Mucosa of rectum (tissue), 2 donors: ENCODE results near the gene LRRK1.

ENCODE experiments used
- H3K27ac ChIP-seq, 2 donors: one replicate each; pipeline ENCODE4 v1.7.0; 2013; ENCODE audit warnings: inconsistent platforms in 2 of 2, low read depth in 2 of 2, low read length in 2 of 2
- H3K27me3 ChIP-seq, 2 donors: one replicate each; pipeline ENCODE4 v1.7.0; 2013; ENCODE audit warnings: low read length in 2 of 2; ENCODE audit not compliant: control insufficient read depth in 2 of 2, insufficient read depth in 2 of 2
- H3K36me3 ChIP-seq, 2 donors: one replicate each; pipeline ENCODE4 v1.7.0; 2013; ENCODE audit warnings: low read length in 2 of 2; ENCODE audit not compliant: control insufficient read depth in 2 of 2, insufficient read depth in 2 of 2
- H3K4me1 ChIP-seq, 2 donors: one replicate each; pipeline ENCODE4 v1.7.0; 2013; ENCODE audit warnings: low read length in 2 of 2, mild to moderate bottlenecking in 1 of 2; ENCODE audit not compliant: control insufficient read depth in 2 of 2, insufficient read depth in 2 of 2
- H3K4me3 ChIP-seq, 2 donors: one replicate each; pipeline ENCODE4 v1.7.0; 2013; ENCODE audit warnings: low read length in 2 of 2
- H3K9ac ChIP-seq, 2 donors: one replicate each; pipeline ENCODE4 v1.7.0; 2013; ENCODE audit warnings: low read length in 2 of 2, low read depth in 1 of 2, mild to moderate bottlenecking in 1 of 2
- H3K9me3 ChIP-seq, 2 donors: one replicate each; pipeline ENCODE4 v1.7.0; 2013; ENCODE audit warnings: low read length in 2 of 2; ENCODE audit not compliant: control insufficient read depth in 2 of 2
- donor health status: healthy.
- donor health status: Normal muscosa, but diverticular disease.

Gene LRRK1

DNA sequence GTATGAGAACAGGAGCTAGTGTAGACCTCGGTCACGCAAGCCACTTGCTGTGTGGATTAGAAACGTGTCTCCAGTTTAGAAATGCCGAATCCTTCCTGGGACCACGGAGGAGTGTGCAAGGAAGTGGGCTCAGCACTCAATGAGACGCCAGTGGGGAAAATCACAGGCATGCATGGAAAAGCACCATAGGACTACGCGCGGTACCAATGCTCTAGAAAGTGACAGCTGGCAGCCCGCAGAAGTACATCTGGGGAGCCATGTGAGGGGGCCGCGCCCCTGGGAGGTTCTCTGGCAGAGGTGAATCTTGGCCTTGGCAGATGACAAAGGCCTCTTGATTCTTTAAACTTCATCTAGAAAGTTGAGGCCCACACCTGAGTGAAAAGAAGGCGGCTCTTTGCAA, 99.3 kb downstream of the LRRK1 start:
- no peak overlapping the region for H3K4me3 ChIP-seq
- H3K9ac ChIP-seq = no peak overlapping the region
- no peaks in the 10 kb centered on the region for H3K27me3 ChIP-seq
- no peak overlapping the region for H3K27ac ChIP-seq
- H3K9me3 ChIP-seq = no peaks in the 10 kb centered on the region
- H3K36me3 ChIP-seq = peaks cover 33 to 40% of the 10 kb centered on the region in 2 donors
- H3K4me1 ChIP-seq = no peaks in the 10 kb centered on the region

DNA sequence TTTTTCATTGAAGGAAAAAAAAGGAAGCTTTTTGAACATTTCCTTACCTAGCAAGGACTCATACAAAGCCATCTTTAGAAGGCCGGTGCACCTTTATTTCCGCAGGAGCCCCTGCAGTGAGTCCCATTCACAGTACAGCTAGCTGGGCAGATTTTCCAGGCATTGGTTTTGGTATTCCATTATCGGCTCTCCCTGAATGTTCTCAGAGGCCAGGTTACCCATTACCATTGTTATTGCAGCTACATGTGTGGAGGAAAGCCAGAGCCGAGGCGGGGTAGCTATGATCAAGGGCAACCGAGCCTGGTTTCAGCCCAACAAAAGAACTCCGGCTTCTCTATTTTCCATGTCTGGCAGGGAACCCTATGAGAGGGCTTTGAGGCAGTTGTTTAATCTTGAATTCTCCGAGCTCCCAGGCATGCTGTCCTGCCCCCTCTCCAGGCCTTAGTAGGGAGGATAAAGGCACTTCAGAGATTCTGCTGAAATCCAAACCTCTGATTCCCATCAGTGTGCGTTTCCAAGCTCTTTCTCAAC, 100.3 kb downstream of the LRRK1 start:
- peaks cover 0 to 2% of the 10 kb centered on the region in 2 donors for H3K4me1 ChIP-seq
- H3K27ac ChIP-seq = no peak overlapping the region
- no peak overlapping the region for H3K9ac ChIP-seq
- H3K9me3 ChIP-seq = no peaks in the 10 kb centered on the region
- H3K27me3 ChIP-seq = no peaks in the 10 kb centered on the region
- H3K36me3 ChIP-seq = peaks cover 35 to 40% of the 10 kb centered on the region in 2 donors
- no peak overlapping the region for H3K4me3 ChIP-seq

DNA sequence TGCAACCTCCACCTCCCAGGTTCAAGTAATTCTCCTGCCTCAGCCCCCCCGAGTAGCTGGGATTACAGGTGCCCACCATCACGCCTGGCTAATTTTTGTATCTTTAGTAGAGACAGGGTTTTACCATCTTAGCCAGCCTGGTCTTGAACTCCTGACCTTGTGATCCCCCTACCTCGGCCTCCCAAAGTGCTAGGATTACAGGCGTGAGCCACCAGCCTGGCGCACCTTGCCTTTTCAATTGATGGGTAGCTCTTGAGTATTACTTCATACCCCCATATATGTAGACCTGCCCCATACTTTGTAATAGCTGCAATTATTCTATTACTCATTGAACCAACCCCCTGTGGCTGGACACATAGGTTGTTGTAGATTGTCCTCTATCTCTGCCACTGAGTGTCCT, 101.3 kb downstream of the LRRK1 start:
- Histone ChIP-seq H3K9me3 (no peaks in the 10 kb centered on the region), H3K4me1 (peaks cover 0 to 2% of the 10 kb centered on the region in 2 donors), H3K4me3 (no peak overlapping the region), H3K36me3 (peaks cover 41 to 44% of the 10 kb centered on the region in 2 donors), H3K9ac (no peak overlapping the region), H3K27me3 (no peaks in the 10 kb centered on the region), H3K27ac (no peak overlapping the region)

DNA sequence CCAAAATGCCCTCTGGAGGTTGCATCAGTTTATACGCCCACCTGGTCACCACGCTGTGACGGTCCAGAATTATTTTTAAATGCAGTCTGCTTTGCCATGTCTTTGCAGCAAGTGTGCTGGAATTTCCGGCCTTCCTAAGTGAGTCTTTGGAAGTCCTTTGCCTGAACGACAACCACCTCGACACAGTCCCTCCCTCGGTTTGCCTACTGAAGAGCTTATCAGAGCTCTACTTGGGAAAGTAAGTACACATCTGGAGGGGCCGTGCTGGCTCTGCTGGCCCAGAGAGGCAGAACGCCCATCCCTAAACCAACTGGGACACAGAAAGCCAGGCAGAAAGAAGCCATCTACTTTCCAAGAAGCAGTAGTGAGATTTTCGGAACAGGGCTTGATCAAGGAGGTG, 101.8 kb downstream of the LRRK1 start:
- peaks cover 0 to 2% of the 10 kb centered on the region in 2 donors for H3K4me1 ChIP-seq
- H3K4me3 ChIP-seq = no peak overlapping the region
- H3K9ac ChIP-seq = no peak overlapping the region
- no peaks in the 10 kb centered on the region for H3K27me3 ChIP-seq
- H3K27ac ChIP-seq = no peak overlapping the region
- no peaks in the 10 kb centered on the region for H3K9me3 ChIP-seq
- H3K36me3 ChIP-seq = peaks cover 45 to 46% of the 10 kb centered on the region in 2 donors

DNA sequence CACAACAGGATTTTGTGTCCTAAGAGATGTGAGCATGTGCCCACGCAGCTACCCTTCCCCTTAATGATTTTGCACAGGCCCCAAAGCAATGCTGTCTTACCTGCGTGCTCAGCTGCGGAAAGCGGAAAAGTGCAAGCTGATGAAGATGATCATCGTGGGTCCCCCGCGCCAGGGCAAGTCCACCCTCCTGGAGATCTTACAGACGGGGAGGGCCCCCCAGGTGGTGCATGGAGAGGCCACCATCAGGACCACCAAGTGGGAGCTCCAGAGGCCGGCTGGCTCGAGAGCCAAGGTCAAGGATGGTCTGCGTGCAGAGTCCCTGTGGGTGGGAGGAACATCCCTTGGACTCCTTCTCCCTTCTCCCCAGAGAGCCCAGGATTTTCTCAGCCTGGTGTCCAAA, 103.1 kb downstream of the LRRK1 start:
- peaks cover 0 to 2% of the 10 kb centered on the region in 2 donors for H3K4me1 ChIP-seq
- H3K9ac ChIP-seq = no peak overlapping the region
- H3K9me3 ChIP-seq = no peaks in the 10 kb centered on the region
- H3K4me3 ChIP-seq = no peak overlapping the region
- H3K27me3 ChIP-seq = no peaks in the 10 kb centered on the region
- peaks cover 41 to 50% of the 10 kb centered on the region in 2 donors for H3K36me3 ChIP-seq
- H3K27ac ChIP-seq = no peak overlapping the region

DNA sequence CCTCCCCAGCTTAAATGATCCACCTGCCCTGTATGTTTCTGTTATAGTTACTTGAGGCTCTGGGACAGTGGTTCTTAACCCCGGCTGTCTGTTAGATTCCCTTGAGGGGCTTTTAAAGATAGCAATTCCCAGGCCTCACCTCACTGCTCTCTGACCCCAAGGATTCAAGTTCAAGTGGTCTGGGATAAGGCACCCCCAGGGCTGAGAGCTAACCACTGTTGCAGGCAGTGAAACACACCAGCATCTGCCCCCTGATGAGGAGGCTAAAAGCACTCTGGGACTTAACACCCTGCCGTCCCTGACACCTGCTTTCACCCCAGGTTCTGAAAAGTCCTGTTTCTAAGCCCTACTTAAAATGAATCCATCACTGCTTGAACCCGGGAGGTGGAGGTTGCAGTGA, 103.7 kb downstream of the LRRK1 start:
- H3K27ac ChIP-seq = peak overlapping the region in 1 of 2 donors; percentile 72
- no peaks in the 10 kb centered on the region for H3K9me3 ChIP-seq
- H3K36me3 ChIP-seq = peaks cover 41 to 56% of the 10 kb centered on the region in 2 donors
- peaks cover 0 to 2% of the 10 kb centered on the region in 2 donors for H3K4me1 ChIP-seq
- no peak overlapping the region for H3K4me3 ChIP-seq
- H3K9ac ChIP-seq = no peak overlapping the region
- H3K27me3 ChIP-seq = no peaks in the 10 kb centered on the region

DNA sequence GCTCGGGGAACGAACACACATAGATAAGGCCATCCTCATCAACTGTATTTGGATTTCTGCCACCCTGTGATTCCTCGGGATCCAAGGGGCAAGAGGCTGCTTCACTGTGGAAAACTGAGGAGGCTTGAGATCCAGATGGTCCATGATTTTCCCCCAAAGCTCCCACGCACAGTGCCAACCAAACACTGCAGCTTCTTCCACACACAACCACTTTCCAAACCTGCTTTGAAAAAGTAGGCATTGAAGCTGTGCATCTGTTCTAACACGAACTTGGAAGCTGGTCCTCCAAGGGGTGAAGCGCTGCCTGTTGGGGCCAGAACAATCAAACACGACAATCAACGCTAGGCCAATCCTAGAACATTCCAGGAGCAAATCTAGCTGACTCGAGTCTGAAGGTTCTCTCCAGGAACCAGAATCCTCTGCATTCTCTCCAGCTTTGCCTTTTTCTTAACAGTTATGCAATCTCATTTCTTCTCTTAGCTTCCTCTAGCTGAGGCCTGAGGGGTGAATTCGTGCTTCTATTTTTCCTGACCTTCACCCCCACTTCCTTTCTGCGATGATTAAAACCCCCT, 104.4 kb downstream of the LRRK1 start:
- peak overlapping the region; percentile 43 to 72 for H3K27ac ChIP-seq
- no peak overlapping the region for H3K9ac ChIP-seq

DNA sequence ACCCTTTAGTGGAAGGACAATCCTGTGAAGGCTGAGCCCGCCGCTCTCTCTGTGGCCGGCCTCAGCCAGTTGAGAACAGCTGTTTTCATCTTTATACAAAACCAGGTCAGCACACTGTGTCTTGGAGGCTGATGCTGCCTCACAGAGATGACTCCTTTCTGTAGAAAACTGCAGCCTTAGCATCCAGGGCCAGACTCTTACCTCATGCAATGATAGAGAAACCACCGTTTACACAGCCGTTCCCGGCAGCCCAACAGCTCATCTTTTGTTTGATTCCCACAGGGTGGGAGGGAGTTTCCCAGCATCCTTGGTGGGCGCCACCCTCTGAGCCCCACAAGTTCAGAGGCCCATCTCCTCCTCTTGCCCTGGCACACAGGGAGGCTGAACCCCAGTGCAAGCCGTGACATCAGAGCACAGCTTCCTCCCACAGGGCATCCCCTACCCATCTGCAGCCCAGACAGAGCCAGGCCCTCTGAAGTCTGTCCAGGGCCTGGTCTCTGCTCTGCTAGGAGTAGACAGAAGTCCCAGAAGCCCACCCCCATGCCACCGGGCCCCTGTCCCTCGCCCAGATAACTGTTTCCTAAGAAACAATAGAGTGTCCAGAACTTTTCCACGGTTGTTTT, 105.0 kb downstream of the LRRK1 start:
- Histone ChIP-seq H3K27ac (peak overlapping the region; percentile 43 to 76), H3K4me1 (peaks cover 0 to 2% of the 10 kb centered on the region in 2 donors), H3K9ac (peak overlapping the region in 1 of 2 donors; percentile 19)

More for the DNA sequence above, 104.4 kb downstream of the LRRK1 start:
- Histone ChIP-seq H3K4me3 (no peak overlapping the region), H3K9me3 (no peaks in the 10 kb centered on the region), H3K36me3 (peaks cover 45 to 63% of the 10 kb centered on the region in 2 donors), H3K27me3 (no peaks in the 10 kb centered on the region), H3K4me1 (peaks cover 0 to 2% of the 10 kb centered on the region in 2 donors)

DNA sequence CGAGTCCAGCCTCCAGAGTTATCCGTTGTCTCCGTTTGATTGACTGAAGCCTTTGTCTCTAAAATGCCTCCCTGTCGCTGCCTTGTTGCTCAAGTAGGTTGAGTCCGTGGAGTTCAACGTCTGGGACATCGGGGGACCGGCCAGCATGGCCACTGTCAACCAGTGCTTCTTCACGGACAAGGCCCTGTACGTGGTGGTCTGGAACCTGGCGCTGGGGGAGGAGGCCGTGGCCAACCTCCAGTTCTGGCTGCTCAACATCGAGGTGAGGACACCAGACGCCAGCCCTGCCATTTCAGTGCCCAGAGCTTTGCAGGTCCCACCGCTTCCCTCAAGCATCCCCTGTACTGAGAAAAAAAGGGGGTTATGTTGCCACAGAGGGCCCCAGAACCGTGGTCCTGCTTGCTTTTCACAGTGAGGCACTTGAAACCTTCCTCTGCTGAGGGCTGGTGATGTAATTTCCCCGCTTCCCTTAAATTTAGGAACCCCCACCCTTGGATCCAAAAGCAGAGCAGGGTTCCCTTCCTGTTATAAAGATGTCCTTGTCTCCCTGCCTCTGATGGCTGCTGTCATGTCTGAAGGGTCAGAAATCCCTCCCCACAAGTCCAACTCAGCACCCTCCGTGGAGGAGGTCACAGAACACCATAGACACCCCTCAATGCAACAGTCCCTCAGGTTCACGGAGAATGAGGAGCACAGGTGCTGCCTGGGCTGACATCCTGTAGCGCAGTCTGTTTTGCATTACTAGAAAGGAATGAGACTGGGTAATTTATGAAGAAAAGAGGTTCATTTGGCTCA, 105.7 kb downstream of the LRRK1 start:
- Histone ChIP-seq H3K9me3 (no peaks in the 10 kb centered on the region), H3K27ac (peak overlapping the region; percentile 43 to 76), H3K4me3 (no peak overlapping the region), H3K36me3 (peaks cover 50 to 71% of the 10 kb centered on the region in 2 donors), H3K9ac (peak overlapping the region in 1 of 2 donors; percentile 19), H3K27me3 (no peaks in the 10 kb centered on the region), H3K4me1 (peaks cover 0 to 2% of the 10 kb centered on the region in 2 donors)

More for the DNA sequence above, 105.0 kb downstream of the LRRK1 start:
- no peaks in the 10 kb centered on the region for H3K27me3 ChIP-seq
- no peaks in the 10 kb centered on the region for H3K9me3 ChIP-seq
- no peak overlapping the region for H3K4me3 ChIP-seq
- H3K36me3 ChIP-seq = peaks cover 45 to 69% of the 10 kb centered on the region in 2 donors

DNA sequence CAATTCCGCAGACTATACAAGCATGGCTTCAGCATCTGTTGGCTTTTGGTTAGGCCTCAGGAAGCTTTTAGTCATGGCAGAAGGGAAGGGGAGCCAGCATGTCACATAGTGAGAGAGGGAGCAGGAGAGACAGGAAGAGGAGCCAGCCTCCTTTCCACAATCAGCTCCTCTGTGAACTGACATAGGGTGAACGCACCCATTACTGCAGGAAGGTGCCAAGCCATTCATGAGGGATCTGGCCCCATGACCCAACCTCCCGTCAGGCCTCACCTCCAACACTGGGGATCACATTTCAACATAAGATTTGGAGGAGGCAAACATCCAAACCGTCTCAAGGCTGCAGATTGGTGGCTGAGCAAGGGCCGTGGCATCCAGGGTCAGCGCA, 106.3 kb downstream of the LRRK1 start:
- Histone ChIP-seq H3K9me3 (no peaks in the 10 kb centered on the region), H3K9ac (no peak overlapping the region), H3K27ac (no peak overlapping the region), H3K27me3 (no peaks in the 10 kb centered on the region), H3K36me3 (peaks cover 52 to 71% of the 10 kb centered on the region in 2 donors), H3K4me3 (no peak overlapping the region), H3K4me1 (peaks cover 0 to 2% of the 10 kb centered on the region in 2 donors)
